ENCODE data around the gene PGM5.
"Not testable (repeated sequence)": the region's sequence is repeated elsewhere in the genome, so short reads cannot be mapped to it uniquely, and the experiment has no call there.

DNA sequence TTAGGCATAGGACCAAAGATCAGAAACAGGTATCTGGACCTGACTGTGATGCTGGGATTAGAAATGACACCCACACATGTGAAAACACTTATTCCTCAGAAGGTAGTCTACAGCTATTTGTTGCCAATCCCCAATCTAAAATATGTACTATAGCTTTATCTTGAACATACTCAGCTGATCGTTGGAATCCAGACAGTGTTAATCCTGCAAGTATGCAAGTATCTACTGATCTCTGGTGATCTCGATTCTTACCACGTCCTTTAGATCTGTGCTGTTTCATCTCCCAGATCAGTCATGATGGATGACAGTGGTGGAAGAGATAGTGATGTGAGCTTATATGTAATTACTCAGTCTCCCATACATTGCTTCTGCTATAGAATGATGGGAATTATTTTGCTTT is 41.4 kb downstream of the PGM5 start:
- TF ChIP-seq, protein P1, sequence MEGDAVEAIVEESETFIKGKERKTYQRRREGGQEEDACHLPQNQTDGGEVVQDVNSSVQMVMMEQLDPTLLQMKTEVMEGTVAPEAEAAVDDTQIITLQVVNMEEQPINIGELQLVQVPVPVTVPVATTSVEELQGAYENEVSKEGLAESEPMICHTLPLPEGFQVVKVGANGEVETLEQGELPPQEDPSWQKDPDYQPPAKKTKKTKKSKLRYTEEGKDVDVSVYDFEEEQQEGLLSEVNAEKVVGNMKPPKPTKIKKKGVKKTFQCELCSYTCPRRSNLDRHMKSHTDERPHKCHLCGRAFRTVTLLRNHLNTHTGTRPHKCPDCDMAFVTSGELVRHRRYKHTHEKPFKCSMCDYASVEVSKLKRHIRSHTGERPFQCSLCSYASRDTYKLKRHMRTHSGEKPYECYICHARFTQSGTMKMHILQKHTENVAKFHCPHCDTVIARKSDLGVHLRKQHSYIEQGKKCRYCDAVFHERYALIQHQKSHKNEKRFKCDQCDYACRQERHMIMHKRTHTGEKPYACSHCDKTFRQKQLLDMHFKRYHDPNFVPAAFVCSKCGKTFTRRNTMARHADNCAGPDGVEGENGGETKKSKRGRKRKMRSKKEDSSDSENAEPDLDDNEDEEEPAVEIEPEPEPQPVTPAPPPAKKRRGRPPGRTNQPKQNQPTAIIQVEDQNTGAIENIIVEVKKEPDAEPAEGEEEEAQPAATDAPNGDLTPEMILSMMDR (IDR thresholded peaks at IDR 0.05), result not testable (repeated sequence)
- TF ChIP-seq POLR2A (IDR thresholded peaks at IDR 0.05), result not testable (repeated sequence)
